ENCODE results near the gene SCIN.

The SCIN gene

GRCh38 chr7:12610899-12611298 lies 40.4 kb downstream of the SCIN start:
- H3K4me1 Mint-ChIP-seq, result no peaks in the 10 kb centered on the region
- no peak overlapping the region for H3K27ac Mint-ChIP-seq
- no peaks in the 10 kb centered on the region for H3K36me3 Mint-ChIP-seq
- no peak for ATAC-seq (replicated peaks)
- H3K9me3 Mint-ChIP-seq, result no peaks in the 10 kb centered on the region
- DNase-seq, result no peak
- peaks cover 0 to 9% of the 10 kb centered on the region in 2 donors for H3K27me3 Mint-ChIP-seq
- no peak overlapping the region for H3K4me3 Mint-ChIP-seq

- Mint-ChIP-seq H3K4me1 (no peaks in the 10 kb centered on the region), H3K9me3 (no peaks in the 10 kb centered on the region), H3K36me3 (no peaks in the 10 kb centered on the region), H3K27me3 (peaks cover 0 to 9% of the 10 kb centered on the region in 2 donors), H3K27ac (no peak overlapping the region), H3K4me3 (no peak overlapping the region)
- ATAC-seq (replicated peaks), result no peak
- no peak for DNase-seq
Measured at GRCh38 chr7:12612622-12613021, 42.1 kb downstream of the SCIN start.

- Mint-ChIP-seq H3K27ac (no peak overlapping the region), H3K4me1 (no peaks in the 10 kb centered on the region), H3K9me3 (no peaks in the 10 kb centered on the region), H3K27me3 (no peaks in the 10 kb centered on the region), H3K36me3 (no peaks in the 10 kb centered on the region), H3K4me3 (no peak overlapping the region)
- no peak for DNase-seq
- no peak for ATAC-seq (replicated peaks)
Measured at GRCh38 chr7:12619461-12620069, 49.0 kb downstream of the SCIN start.

- Mint-ChIP-seq H3K27ac (no peak overlapping the region), H3K9me3 (no peaks in the 10 kb centered on the region), H3K27me3 (peaks cover 0 to 1% of the 10 kb centered on the region in 2 donors), H3K4me3 (no peak overlapping the region), H3K4me1 (no peaks in the 10 kb centered on the region), H3K36me3 (no peaks in the 10 kb centered on the region)
- DNase-seq (no peak), ATAC-seq (replicated peaks) (no peak)
Measured at GRCh38 chr7:12620371-12620770, 49.9 kb downstream of the SCIN start.

GRCh38 chr7:12623223-12623622 lies 52.7 kb downstream of the SCIN start:
- H3K9me3 Mint-ChIP-seq, result no peaks in the 10 kb centered on the region
- ATAC-seq (replicated peaks) (no peak), DNase-seq (no peak)

GRCh38 chr7:12623885-12624498 lies 53.5 kb downstream of the SCIN start:
- peaks cover 19 to 29% of the 10 kb centered on the region in 2 donors for H3K27me3 Mint-ChIP-seq
- ATAC-seq (replicated peaks) (peak in 1 of 2 donors; percentile 4), DNase-seq (no peak)
- H3K36me3 Mint-ChIP-seq, result no peaks in the 10 kb centered on the region
- no peak overlapping the region for H3K27ac Mint-ChIP-seq
- no peak overlapping the region for H3K4me3 Mint-ChIP-seq
- H3K9me3 Mint-ChIP-seq, result no peaks in the 10 kb centered on the region
- H3K4me1 Mint-ChIP-seq, result peaks cover 5 to 6% of the 10 kb centered on the region in 2 donors

More at GRCh38 chr7:12623223-12623622, 52.7 kb downstream of the SCIN start:
- H3K4me3 Mint-ChIP-seq, result no peak overlapping the region
- peaks cover 5 to 6% of the 10 kb centered on the region in 2 donors for H3K4me1 Mint-ChIP-seq
- peaks cover 19 to 28% of the 10 kb centered on the region in 2 donors for H3K27me3 Mint-ChIP-seq
- no peaks in the 10 kb centered on the region for H3K36me3 Mint-ChIP-seq
- H3K27ac Mint-ChIP-seq, result no peak overlapping the region

- H3K9me3 Mint-ChIP-seq, result no peaks in the 10 kb centered on the region
- peaks cover 19 to 29% of the 10 kb centered on the region in 2 donors for H3K27me3 Mint-ChIP-seq
- H3K4me1 Mint-ChIP-seq, result peaks cover 5 to 6% of the 10 kb centered on the region in 2 donors
- no peaks in the 10 kb centered on the region for H3K36me3 Mint-ChIP-seq
- ATAC-seq (replicated peaks), result peak in 1 of 2 donors; percentile 29
- DNase-seq, result no peak
- H3K4me3 Mint-ChIP-seq, result no peak overlapping the region
- no peak overlapping the region for H3K27ac Mint-ChIP-seq
Measured at GRCh38 chr7:12625836-12626235, 55.3 kb downstream of the SCIN start.

- ATAC-seq (replicated peaks), result no peak
Measured at GRCh38 chr7:12629816-12630512, 59.4 kb downstream of the SCIN start.

GRCh38 chr7:12630513-12630819 lies 59.9 kb downstream of the SCIN start:
- no peak for ATAC-seq (replicated peaks)
- H3K4me1 Mint-ChIP-seq, result peaks cover 5 to 6% of the 10 kb centered on the region in 2 donors
- H3K27me3 Mint-ChIP-seq, result peaks cover 19 to 27% of the 10 kb centered on the region in 2 donors
- no peaks in the 10 kb centered on the region for H3K9me3 Mint-ChIP-seq
- no peak overlapping the region for H3K4me3 Mint-ChIP-seq
- DNase-seq, result no peak
- H3K36me3 Mint-ChIP-seq, result no peaks in the 10 kb centered on the region
- no peak overlapping the region for H3K27ac Mint-ChIP-seq

More at GRCh38 chr7:12629816-12630512, 59.4 kb downstream of the SCIN start:
- H3K4me3 Mint-ChIP-seq, result no peak overlapping the region
- no peaks in the 10 kb centered on the region for H3K36me3 Mint-ChIP-seq
- peaks cover 5 to 6% of the 10 kb centered on the region in 2 donors for H3K4me1 Mint-ChIP-seq
- H3K27ac Mint-ChIP-seq, result no peak overlapping the region
- no peak for DNase-seq
- peaks cover 19 to 29% of the 10 kb centered on the region in 2 donors for H3K27me3 Mint-ChIP-seq
- H3K9me3 Mint-ChIP-seq, result no peaks in the 10 kb centered on the region

- H3K27ac Mint-ChIP-seq, result no peak overlapping the region
- H3K9me3 Mint-ChIP-seq, result no peaks in the 10 kb centered on the region
- H3K27me3 Mint-ChIP-seq, result no peaks in the 10 kb centered on the region
- ATAC-seq (replicated peaks) (no peak), DNase-seq (no peak)
- peaks cover 6 to 13% of the 10 kb centered on the region in 2 donors for H3K4me1 Mint-ChIP-seq
- no peak overlapping the region for H3K4me3 Mint-ChIP-seq
- no peaks in the 10 kb centered on the region for H3K36me3 Mint-ChIP-seq
Measured at GRCh38 chr7:12633582-12633981, 63.1 kb downstream of the SCIN start.

GRCh38 chr7:12635830-12636229 lies 65.3 kb downstream of the SCIN start:
- DNase-seq, result no peak
- peak overlapping the region; percentile 66 to 73 for H3K4me3 Mint-ChIP-seq

GRCh38 chr7:12637328-12637727 lies 66.8 kb downstream of the SCIN start:
- H3K9me3 Mint-ChIP-seq, result no peaks in the 10 kb centered on the region
- H3K4me3 Mint-ChIP-seq, result no peak overlapping the region
- peaks cover 6 to 14% of the 10 kb centered on the region in 2 donors for H3K4me1 Mint-ChIP-seq
- no peak overlapping the region for H3K27ac Mint-ChIP-seq
- no peak for ATAC-seq (replicated peaks)
- DNase-seq, result no peak
- H3K36me3 Mint-ChIP-seq, result no peaks in the 10 kb centered on the region
- no peaks in the 10 kb centered on the region for H3K27me3 Mint-ChIP-seq

More at GRCh38 chr7:12635830-12636229, 65.3 kb downstream of the SCIN start:
- H3K9me3 Mint-ChIP-seq, result no peaks in the 10 kb centered on the region
- no peaks in the 10 kb centered on the region for H3K36me3 Mint-ChIP-seq
- H3K27me3 Mint-ChIP-seq, result no peaks in the 10 kb centered on the region
- H3K4me1 Mint-ChIP-seq, result peaks cover 6 to 14% of the 10 kb centered on the region in 2 donors
- peak overlapping the region; percentile 52 for H3K27ac Mint-ChIP-seq
- ATAC-seq (replicated peaks), result peak; percentile 57 to 62

GRCh38 chr7:12637819-12638592 lies 67.5 kb downstream of the SCIN start:
- H3K9me3 Mint-ChIP-seq, result no peaks in the 10 kb centered on the region
- no peaks in the 10 kb centered on the region for H3K27me3 Mint-ChIP-seq
- H3K27ac Mint-ChIP-seq, result peak overlapping the region; percentile 92
- no peaks in the 10 kb centered on the region for H3K36me3 Mint-ChIP-seq
- peaks cover 6 to 14% of the 10 kb centered on the region in 2 donors for H3K4me1 Mint-ChIP-seq
- DNase-seq, result no peak
- peak; percentile 83 to 90 for ATAC-seq (replicated peaks)
- H3K4me3 Mint-ChIP-seq, result peak overlapping the region; percentile 35 to 72

- Mint-ChIP-seq H3K9me3 (no peaks in the 10 kb centered on the region), H3K27me3 (no peaks in the 10 kb centered on the region), H3K4me3 (no peak overlapping the region), H3K4me1 (peaks cover 6 to 14% of the 10 kb centered on the region in 2 donors), H3K27ac (no peak overlapping the region), H3K36me3 (no peaks in the 10 kb centered on the region)
- ATAC-seq (replicated peaks) (peak; percentile 13 to 25), DNase-seq (no peak)
Measured at GRCh38 chr7:12638851-12639456, 68.4 kb downstream of the SCIN start.
